ENCODE results near the gene WFIKKN1.
A peak's percentile ranks its signal among the peaks of the same experiment; 100 is the strongest.

Gene WFIKKN1

DNA sequence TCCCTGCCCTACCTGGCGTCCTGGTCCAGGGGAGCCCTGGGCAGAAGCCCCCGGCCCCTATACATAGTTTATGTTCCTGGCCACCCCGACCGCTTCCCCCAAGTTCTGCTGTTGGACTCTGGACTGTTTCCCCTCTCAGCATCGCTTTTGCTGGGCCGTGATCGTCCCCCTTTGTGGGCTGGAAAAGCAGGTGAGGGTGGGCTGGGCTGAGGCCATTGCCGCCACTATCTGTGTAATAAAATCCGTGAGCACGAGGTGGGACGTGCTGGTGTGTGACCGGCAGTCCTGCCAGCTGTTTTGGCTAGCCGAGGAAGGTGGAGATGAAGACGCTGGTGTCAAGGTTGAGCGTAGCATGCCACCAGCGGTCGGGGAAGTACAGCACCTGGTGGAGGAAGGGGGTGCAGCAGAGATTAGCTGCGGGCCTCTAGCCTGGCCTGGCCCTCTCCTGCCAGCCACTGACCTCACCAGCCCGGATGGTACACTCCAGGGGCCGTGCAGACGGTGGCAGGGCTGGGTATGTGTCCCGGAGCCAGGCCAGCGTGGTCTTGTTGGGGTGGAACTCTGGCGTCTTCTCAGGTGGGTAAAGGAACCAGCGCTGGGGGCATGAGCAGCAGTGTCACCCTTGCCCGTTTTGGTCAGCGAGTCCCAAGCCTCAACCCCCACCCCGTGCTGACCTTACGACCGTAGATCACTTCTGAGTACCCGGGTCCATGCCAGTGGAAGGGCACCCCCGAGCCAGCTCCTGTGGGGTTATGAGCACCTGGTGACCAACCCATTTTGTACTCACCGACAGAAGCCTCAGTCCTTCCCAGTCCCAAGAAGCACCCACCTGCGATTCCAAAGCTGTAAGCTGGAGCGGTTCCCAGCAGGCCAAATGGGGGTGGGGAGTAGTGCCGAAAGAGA is 52.0 kb downstream of the WFIKKN1 start:
- Histone ChIP-seq H2AK5ac (ENCODE audit: low read length) (no peak overlapping the region), H3K9me3 (ENCODE audit: insufficient read depth, low read depth, low read length) (peaks cover 6% of the 10 kb centered on the region), H3K4me2 (ENCODE audit: low read length) (peak overlapping the region; percentile 90), H3K4ac (ENCODE audit: low read depth, low read length) (peak overlapping the region; percentile 5), H3K79me2 (ENCODE audit: control insufficient read depth, insufficient read depth, low read length, poor library complexity) (peaks cover 21% of the 10 kb centered on the region), H3K36me3 (ENCODE audit: control insufficient read depth in 1 of 2, insufficient read depth in 2 of 2, low read length in 2 of 2) (peaks cover 52 to 57% of the 10 kb centered on the region in 2 experiments), H3K79me1 (ENCODE audit: low read length) (peaks cover 14% of the 10 kb centered on the region), H3K14ac (ENCODE audit: low read length) (no peak overlapping the region), H3K27ac (ENCODE audit: low read depth, low read length) (no peak overlapping the region), H4K91ac (ENCODE audit: low read depth, low read length) (no peak overlapping the region), H4K8ac (ENCODE audit: low read depth, low read length) (no peak overlapping the region), H2BK12ac (ENCODE audit: low read length) (no peak overlapping the region), H4K12ac (ENCODE audit: low read depth, low read length) (no peak overlapping the region), H3K4me1 (ENCODE audit: control insufficient read depth in 1 of 2, insufficient read depth in 2 of 2, low read length in 2 of 2) (peaks cover 27 to 32% of the 10 kb centered on the region in 2 experiments), H3K9ac (ENCODE audit: low read length) (peak overlapping the region; percentile 30), H3K23ac (ENCODE audit: low read length) (no peak overlapping the region), H3K18ac (ENCODE audit: low read length) (no peak overlapping the region), H2BK5ac (ENCODE audit: low read depth, low read length, poor library complexity) (no peak overlapping the region), H3K4me3 (ENCODE audit: low read depth, low read length) (no peak overlapping the region), H3K27me3 (ENCODE audit: insufficient read depth, low read length) (no peaks in the 10 kb centered on the region), H2BK120ac (ENCODE audit: insufficient read depth, low read length, poor library complexity) (no peak overlapping the region), H2AFZ (ENCODE audit: insufficient read depth, low read length, poor library complexity) (no peak overlapping the region)
- DNase-seq, result no peak
- WGBS (ENCODE audit: extremely low coverage, insufficient coverage, insufficient read length), result no CpG with 5 or more reads among the region's 36 CpGs

DNA sequence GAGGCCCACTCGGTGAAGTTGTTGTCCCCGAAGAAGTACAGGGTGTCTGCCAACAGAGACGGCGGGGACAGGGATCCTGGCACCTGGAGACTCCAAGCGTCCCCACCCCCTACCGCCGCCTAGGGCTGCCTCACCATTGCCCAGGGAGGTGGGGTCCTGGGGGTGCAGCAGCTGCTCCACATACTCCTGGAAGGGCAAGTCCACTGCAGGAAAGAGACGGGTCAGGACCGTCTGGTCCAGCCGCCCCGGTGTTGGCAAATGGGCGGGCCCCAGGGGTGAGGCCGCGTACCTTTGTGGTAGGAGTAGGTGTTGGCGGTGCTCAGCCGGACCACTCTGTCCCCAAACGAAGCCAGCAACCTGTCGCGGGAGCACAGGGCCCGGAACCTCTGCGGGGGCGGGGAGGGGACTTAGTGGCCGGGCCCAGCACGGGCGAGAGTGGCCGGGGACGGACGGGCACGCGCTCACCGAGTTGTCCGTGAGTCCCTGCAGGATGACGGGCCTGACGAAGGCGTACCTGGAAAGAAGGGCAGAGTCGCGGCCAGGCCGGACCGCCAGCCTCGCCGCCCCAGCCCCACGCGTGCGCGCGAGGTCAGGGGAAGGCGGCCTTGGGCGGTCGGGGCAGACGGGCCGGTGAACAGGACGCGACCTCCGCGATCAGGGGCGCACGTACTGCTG is 52.7 kb downstream of the WFIKKN1 start:
- peaks cover 21% of the 10 kb centered on the region for H3K79me2 ChIP-seq (ENCODE audit: control insufficient read depth, insufficient read depth, low read length, poor library complexity)
- H2BK12ac ChIP-seq (ENCODE audit: low read length), result no peak overlapping the region
- peak overlapping the region; percentile 47 for H2BK5ac ChIP-seq (ENCODE audit: low read depth, low read length, poor library complexity)
- H3K4me2 ChIP-seq (ENCODE audit: low read length), result peak overlapping the region; percentile 90
- peak in 1 of 2 donors; percentile 30 for DNase-seq
- WGBS (ENCODE audit: extremely low coverage, insufficient coverage, insufficient read length), result no CpG with 5 or more reads among the region's 57 CpGs
- H3K79me1 ChIP-seq (ENCODE audit: low read length), result peaks cover 14% of the 10 kb centered on the region
- H3K27me3 ChIP-seq (ENCODE audit: insufficient read depth, low read length), result no peaks in the 10 kb centered on the region
- peak overlapping the region; percentile 97 for H2AK5ac ChIP-seq (ENCODE audit: low read length)
- H3K4me1 ChIP-seq (ENCODE audit: control insufficient read depth in 1 of 2, insufficient read depth in 2 of 2, low read length in 2 of 2), result peaks cover 27 to 32% of the 10 kb centered on the region in 2 experiments
- peak overlapping the region; percentile 81 for H3K9ac ChIP-seq (ENCODE audit: low read length)
- peak overlapping the region; percentile 81 for H4K8ac ChIP-seq (ENCODE audit: low read depth, low read length)
- H4K12ac ChIP-seq (ENCODE audit: low read depth, low read length), result peak overlapping the region; percentile 81
- H2AFZ ChIP-seq (ENCODE audit: insufficient read depth, low read length, poor library complexity), result peak overlapping the region; percentile 67
- peak overlapping the region; percentile 55 for H2BK120ac ChIP-seq (ENCODE audit: insufficient read depth, low read length, poor library complexity)
- H4K91ac ChIP-seq (ENCODE audit: low read depth, low read length), result peak overlapping the region; percentile 92
- peak overlapping the region; percentile 97 for H3K14ac ChIP-seq (ENCODE audit: low read length)
- H3K23ac ChIP-seq (ENCODE audit: low read length), result no peak overlapping the region
- peak overlapping the region; percentile 60 for H3K18ac ChIP-seq (ENCODE audit: low read length)
- peaks cover 6% of the 10 kb centered on the region for H3K9me3 ChIP-seq (ENCODE audit: insufficient read depth, low read depth, low read length)
- H3K36me3 ChIP-seq (ENCODE audit: control insufficient read depth in 1 of 2, insufficient read depth in 2 of 2, low read length in 2 of 2), result peaks cover 54 to 57% of the 10 kb centered on the region in 2 experiments
- peak overlapping the region; percentile 18 for H3K4ac ChIP-seq (ENCODE audit: low read depth, low read length)
- H3K4me3 ChIP-seq (ENCODE audit: low read depth, low read length), result peak overlapping the region; percentile 98
- H3K27ac ChIP-seq (ENCODE audit: low read depth, low read length), result peak overlapping the region; percentile 59
